ENCODE measurements around the gene KNOP1. TPM values are rescaled to one million over a fixed set of nuclear protein-coding genes. Genes with fewer than 3 reads are reported as not detected.
A peak's percentile ranks its signal among the peaks of the same experiment; 100 is the strongest.

The KNOP1 gene
- total and polyA plus RNA-seq, 2 of the 13 experiments (the other 11 are each of a cell fraction or from before 2014, with no cell fraction given) = 21.2 to 57.5 TPM

DNA sequence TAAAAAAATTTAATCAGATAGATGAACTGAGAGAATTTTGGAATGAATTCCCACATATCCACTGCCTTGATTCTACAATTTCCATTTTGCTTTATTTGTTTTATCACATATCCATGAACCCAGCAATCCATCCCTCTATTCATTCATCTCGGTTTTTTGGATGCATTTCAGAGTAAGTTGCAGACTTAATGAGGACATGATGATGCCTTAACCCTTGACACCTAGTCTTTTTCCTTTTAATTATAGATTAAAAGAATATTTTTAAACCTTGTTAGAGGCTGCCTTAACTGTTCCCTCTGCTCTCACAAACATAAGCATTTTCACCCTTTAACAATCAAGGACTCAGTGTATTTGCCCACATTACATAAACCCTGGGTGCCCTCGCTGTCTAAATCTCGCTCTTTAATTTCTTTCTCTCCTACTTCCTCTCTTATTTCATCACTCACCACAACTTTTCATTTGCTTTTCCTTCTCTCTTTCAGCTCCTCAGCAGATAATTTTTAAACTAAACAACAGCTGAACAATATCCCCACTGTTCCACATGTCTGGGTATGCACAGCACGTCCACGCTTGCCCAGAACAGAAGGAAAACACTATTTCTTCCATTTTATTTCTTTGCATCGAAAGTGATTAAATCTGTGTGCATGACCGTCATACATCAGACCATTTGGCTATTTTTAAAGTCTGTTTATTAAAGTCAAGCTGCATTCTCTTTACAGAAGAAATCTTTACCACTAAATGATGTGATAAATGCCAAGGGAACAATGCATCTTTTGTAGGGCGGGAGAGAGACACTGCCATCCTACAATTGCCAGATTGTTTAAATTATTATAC, 40.0 kb upstream of the KNOP1 start (continued):
- TF ChIP-seq CENPBD1 (CRISPR knock-in tag; IDR thresholded peaks at IDR 0.05; ENCODE audit: borderline replicate concordance, low read depth) (no peak), HOXA3 (CRISPR knock-in tag; IDR thresholded peaks at IDR 0.05) (0 out of 2 replicates have a peak, but pooled peaks have one; percentile 16), SNRNP70 (IDR thresholded peaks at IDR 0.05; ENCODE audit: low read depth, low read length) (no peak), NR2F6 (IDR thresholded peaks at IDR 0.05) (peak; percentile 16; the same call in 1 of the 2 replicates), NR2F6 (CRISPR knock-in tag; IDR thresholded peaks at IDR 0.05) (peak; percentile 30; the same call in 1 of the 2 replicates), MAFK (conservative IDR thresholded peaks at IDR 0.05 in 1 of 2, IDR thresholded peaks at IDR 0.05 in 1 of 2; ENCODE audit: low read length in 2 of 2) (no peak), TGIF2 (CRISPR knock-in tag; IDR thresholded peaks at IDR 0.05) (peak; percentile 73; the same call in 1 of the 2 replicates), ZNF550 (CRISPR knock-in tag; IDR thresholded peaks at IDR 0.05; ENCODE audit: borderline replicate concordance) (no peak), HDAC2 (CRISPR knock-in tag; IDR thresholded peaks at IDR 0.05) (peak; percentile 33), RXRB (CRISPR knock-in tag; IDR thresholded peaks at IDR 0.05; ENCODE audit: borderline replicate concordance) (peak; percentile 41; the same call in 1 of the 2 replicates), ASH2L (IDR thresholded peaks at IDR 0.05; ENCODE audit: insufficient read length, low read depth, low read length) (peak; percentile 29), ETV5 (CRISPR knock-in tag; IDR thresholded peaks at IDR 0.05; ENCODE audit: borderline replicate concordance) (peak; percentile 42; the same call in 1 of the 2 replicates), NR2C2 (CRISPR knock-in tag; IDR thresholded peaks at IDR 0.05; ENCODE audit: borderline replicate concordance) (peak; percentile 50; the same call in 1 of the 2 replicates), MAFF (IDR thresholded peaks at IDR 0.05; ENCODE audit: low read depth, low read length) (no peak), MTF1 (CRISPR knock-in tag; IDR thresholded peaks at IDR 0.05) (no peak), PRPF4 (IDR thresholded peaks at IDR 0.05; ENCODE audit: low read depth, low read length, poor library complexity, severe bottlenecking) (peak; percentile 54)
- TF ChIP-seq, protein P1, sequence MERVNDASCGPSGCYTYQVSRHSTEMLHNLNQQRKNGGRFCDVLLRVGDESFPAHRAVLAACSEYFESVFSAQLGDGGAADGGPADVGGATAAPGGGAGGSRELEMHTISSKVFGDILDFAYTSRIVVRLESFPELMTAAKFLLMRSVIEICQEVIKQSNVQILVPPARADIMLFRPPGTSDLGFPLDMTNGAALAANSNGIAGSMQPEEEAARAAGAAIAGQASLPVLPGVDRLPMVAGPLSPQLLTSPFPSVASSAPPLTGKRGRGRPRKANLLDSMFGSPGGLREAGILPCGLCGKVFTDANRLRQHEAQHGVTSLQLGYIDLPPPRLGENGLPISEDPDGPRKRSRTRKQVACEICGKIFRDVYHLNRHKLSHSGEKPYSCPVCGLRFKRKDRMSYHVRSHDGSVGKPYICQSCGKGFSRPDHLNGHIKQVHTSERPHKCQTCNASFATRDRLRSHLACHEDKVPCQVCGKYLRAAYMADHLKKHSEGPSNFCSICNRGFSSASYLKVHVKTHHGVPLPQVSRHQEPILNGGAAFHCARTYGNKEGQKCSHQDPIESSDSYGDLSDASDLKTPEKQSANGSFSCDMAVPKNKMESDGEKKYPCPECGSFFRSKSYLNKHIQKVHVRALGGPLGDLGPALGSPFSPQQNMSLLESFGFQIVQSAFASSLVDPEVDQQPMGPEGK (CRISPR knock-in tag; IDR thresholded peaks at IDR 0.05) = peak; percentile 39; the same call in 1 of the 2 replicates
- TF ChIP-seq, protein P2, sequence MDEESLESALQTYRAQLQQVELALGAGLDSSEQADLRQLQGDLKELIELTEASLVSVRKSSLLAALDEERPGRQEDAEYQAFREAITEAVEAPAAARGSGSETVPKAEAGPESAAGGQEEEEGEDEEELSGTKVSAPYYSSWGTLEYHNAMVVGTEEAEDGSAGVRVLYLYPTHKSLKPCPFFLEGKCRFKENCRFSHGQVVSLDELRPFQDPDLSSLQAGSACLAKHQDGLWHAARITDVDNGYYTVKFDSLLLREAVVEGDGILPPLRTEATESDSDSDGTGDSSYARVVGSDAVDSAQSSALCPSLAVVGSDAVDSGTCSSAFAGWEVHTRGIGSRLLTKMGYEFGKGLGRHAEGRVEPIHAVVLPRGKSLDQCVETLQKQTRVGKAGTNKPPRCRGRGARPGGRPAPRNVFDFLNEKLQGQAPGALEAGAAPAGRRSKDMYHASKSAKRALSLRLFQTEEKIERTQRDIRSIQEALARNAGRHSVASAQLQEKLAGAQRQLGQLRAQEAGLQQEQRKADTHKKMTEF (CRISPR knock-in tag; IDR thresholded peaks at IDR 0.05) = 0 out of 2 replicates have a peak, but pooled peaks have one; percentile 55
- TF ChIP-seq, protein P3, sequence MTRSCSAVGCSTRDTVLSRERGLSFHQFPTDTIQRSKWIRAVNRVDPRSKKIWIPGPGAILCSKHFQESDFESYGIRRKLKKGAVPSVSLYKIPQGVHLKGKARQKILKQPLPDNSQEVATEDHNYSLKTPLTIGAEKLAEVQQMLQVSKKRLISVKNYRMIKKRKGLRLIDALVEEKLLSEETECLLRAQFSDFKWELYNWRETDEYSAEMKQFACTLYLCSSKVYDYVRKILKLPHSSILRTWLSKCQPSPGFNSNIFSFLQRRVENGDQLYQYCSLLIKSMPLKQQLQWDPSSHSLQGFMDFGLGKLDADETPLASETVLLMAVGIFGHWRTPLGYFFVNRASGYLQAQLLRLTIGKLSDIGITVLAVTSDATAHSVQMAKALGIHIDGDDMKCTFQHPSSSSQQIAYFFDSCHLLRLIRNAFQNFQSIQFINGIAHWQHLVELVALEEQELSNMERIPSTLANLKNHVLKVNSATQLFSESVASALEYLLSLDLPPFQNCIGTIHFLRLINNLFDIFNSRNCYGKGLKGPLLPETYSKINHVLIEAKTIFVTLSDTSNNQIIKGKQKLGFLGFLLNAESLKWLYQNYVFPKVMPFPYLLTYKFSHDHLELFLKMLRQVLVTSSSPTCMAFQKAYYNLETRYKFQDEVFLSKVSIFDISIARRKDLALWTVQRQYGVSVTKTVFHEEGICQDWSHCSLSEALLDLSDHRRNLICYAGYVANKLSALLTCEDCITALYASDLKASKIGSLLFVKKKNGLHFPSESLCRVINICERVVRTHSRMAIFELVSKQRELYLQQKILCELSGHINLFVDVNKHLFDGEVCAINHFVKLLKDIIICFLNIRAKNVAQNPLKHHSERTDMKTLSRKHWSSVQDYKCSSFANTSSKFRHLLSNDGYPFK (CRISPR knock-in tag; IDR thresholded peaks at IDR 0.05; ENCODE audit: borderline replicate concordance) = no peak
- TF ChIP-seq, protein P4, sequence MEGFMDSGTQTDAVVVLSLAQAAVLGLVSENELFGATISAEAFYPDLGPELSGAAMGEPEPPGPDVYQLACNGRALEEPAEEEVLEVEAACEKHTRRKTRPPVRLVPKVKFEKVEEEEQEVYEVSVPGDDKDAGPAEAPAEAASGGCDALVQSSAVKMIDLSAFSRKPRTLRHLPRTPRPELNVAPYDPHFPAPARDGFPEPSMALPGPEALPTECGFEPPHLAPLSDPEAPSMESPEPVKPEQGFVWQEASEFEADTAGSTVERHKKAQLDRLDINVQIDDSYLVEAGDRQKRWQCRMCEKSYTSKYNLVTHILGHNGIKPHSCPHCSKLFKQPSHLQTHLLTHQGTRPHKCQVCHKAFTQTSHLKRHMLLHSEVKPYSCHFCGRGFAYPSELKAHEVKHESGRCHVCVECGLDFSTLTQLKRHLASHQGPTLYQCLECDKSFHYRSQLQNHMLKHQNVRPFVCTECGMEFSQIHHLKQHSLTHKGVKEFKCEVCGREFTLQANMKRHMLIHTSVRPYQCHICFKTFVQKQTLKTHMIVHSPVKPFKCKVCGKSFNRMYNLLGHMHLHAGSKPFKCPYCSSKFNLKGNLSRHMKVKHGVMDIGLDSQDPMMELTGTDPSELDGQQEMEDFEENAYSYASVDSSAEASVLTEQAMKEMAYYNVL (CRISPR knock-in tag; IDR thresholded peaks at IDR 0.05; ENCODE audit: borderline replicate concordance) = peak; percentile 99

All from HepG2 (cell line).